GM12875 (cell line): ENCODE data around the gene SLC25A29.

ENCODE experiments used
- H3K4me3 ChIP-seq: one replicate; pipeline ENCODE4 v1.5.1; 2011; ENCODE audit warnings: low read depth, low read length, control low read depth
- CTCF ChIP-seq: IDR thresholded peaks from 2 replicates; pipeline ENCODE4 v1.5.1; 2011; ENCODE audit warnings: low read depth, mild to moderate bottlenecking, control low read depth, inconsistent platforms, low read length, moderate library complexity, borderline replicate concordance; ENCODE audit not compliant: insufficient read depth

Gene SLC25A29

GRCh38 chr14:100307766-100308426 lies 1.7 kb upstream of the SLC25A29 start:
- no peak for TF ChIP-seq CTCF
- no peak overlapping the region for H3K4me3 ChIP-seq

- peak overlapping the region; percentile 71 for H3K4me3 ChIP-seq
- TF ChIP-seq CTCF = no peak
Observed at GRCh38 chr14:100306998-100307765, 938 bp upstream of the SLC25A29 start.

GRCh38 chr14:100305324-100306100 lies 732 bp downstream of the SLC25A29 start:
- H3K4me3 ChIP-seq = peak overlapping the region; percentile 71
- no peak for TF ChIP-seq CTCF

DNA sequence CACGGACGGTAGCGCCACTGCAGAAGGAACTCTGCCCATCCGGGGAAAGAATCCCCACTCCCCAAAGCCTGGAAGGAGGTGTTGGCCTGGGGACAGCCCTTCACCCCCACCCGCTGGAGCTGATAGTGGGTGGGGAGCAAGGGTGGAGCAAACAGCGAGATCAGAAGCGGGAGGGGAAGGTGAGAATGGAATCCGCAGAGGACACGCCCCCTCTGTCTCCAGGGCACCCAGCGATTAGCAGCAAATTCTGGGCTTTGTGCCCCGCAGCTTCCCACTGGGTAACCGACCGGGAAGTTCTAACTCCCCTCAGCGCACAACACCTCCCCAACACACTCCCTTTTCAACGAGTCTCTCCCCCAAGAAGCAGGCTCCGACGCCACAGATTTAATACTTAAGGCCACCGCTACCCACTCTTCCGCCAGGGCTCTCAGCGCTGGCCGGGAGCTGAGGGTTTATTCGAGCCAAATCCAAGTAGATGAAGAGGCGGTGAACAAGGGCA lies 1.4 kb downstream of the SLC25A29 start:
- H3K4me3 ChIP-seq = peak overlapping the region; percentile 71
- TF ChIP-seq CTCF = no peak

GRCh38 chr14:100303925-100304324 lies 2.3 kb downstream of the SLC25A29 start:
- no peak overlapping the region for H3K4me3 ChIP-seq

GRCh38 chr14:100303179-100303578 lies 3.1 kb downstream of the SLC25A29 start:
- H3K4me3 ChIP-seq = no peak overlapping the region
- peak; percentile 69 for TF ChIP-seq CTCF

More at GRCh38 chr14:100303925-100304324, 2.3 kb downstream of the SLC25A29 start:
- TF ChIP-seq CTCF = no peak
